Astrocyte (in vitro differentiated cells and primary cell): ENCODE results near the gene PTPRQ. TPM values are rescaled to one million over a fixed set of nuclear protein-coding genes. Genes with fewer than 3 reads are reported as not detected.

ENCODE experiments used
- DNase-seq: peaks from one replicate; pipeline ENCODE4 v3.0.0-alpha.2; 2010; ENCODE audit warnings: low read depth
- FAIRE-seq: peaks from 2 replicates; lab custom pipeline; 2011; peaks lifted over from hg19 to GRCh38; lab: Jason Lieb, UNC
- H2AFZ ChIP-seq: 2 replicates; pipeline ENCODE4 v1.6.0; 2012; ENCODE audit warnings: low read depth, low read length, inconsistent platforms
- H3K27ac ChIP-seq: 2 replicates; pipeline ENCODE4 v1.5.1; 2011; ENCODE audit warnings: low read depth, low read length, inconsistent platforms
- H3K27me3 ChIP-seq: 2 replicates; pipeline ENCODE4 v1.6.0; 2011; ENCODE audit warnings: low read length, inconsistent platforms; ENCODE audit not compliant: insufficient read depth
- H3K36me3 ChIP-seq: 2 replicates; pipeline ENCODE4 v1.5.1; 2011; ENCODE audit warnings: low read length, inconsistent platforms; ENCODE audit not compliant: insufficient read depth
- H3K4me1 ChIP-seq: 2 replicates; pipeline ENCODE4 v1.5.1; 2011; ENCODE audit warnings: low read length, inconsistent platforms; ENCODE audit not compliant: insufficient read depth
- H3K4me2 ChIP-seq: 2 replicates; pipeline ENCODE4 v1.6.0; 2012; ENCODE audit warnings: low read length, inconsistent platforms
- H3K4me3 ChIP-seq: 2 replicates; pipeline ENCODE4 v1.5.1; 2011; ENCODE audit warnings: low read depth, mild to moderate bottlenecking, low read length, inconsistent platforms; ENCODE audit not compliant: insufficient read depth
- H3K79me2 ChIP-seq: 2 replicates; pipeline ENCODE4 v1.6.0; 2012; ENCODE audit warnings: mild to moderate bottlenecking, low read length, inconsistent platforms; ENCODE audit not compliant: insufficient read depth
- H3K9ac ChIP-seq: 2 replicates; pipeline ENCODE4 v1.6.0; 2012; ENCODE audit warnings: mild to moderate bottlenecking, low read length, inconsistent platforms
- H3K9me3 ChIP-seq: 2 replicates; pipeline ENCODE4 v1.5.1; 2012; ENCODE audit warnings: low read depth, mild to moderate bottlenecking, low read length, inconsistent platforms; ENCODE audit not compliant: insufficient read depth
- H4K20me1 ChIP-seq: 2 replicates; pipeline ENCODE4 v1.6.0; 2012; ENCODE audit warnings: low read length, inconsistent platforms; ENCODE audit not compliant: insufficient read depth
- H3K27ac Mint-ChIP-seq: one replicate; pipeline ENCODE4 v1.8.0; 2021; ENCODE audit warnings: mild to moderate bottlenecking, mixed read lengths; ENCODE audit not compliant: unreplicated experiment
- H3K27me3 Mint-ChIP-seq: one replicate; pipeline ENCODE4 v1.8.0; 2021; ENCODE audit warnings: low read depth, mixed read lengths; ENCODE audit not compliant: unreplicated experiment
- H3K36me3 Mint-ChIP-seq: one replicate; pipeline ENCODE4 v1.8.0; 2021; ENCODE audit warnings: low read depth, mixed read lengths; ENCODE audit not compliant: unreplicated experiment
- H3K4me1 Mint-ChIP-seq: one replicate; pipeline ENCODE4 v1.8.0; 2021; ENCODE audit warnings: low read depth, mixed read lengths; ENCODE audit not compliant: unreplicated experiment
- H3K4me3 Mint-ChIP-seq: one replicate; pipeline ENCODE4 v1.8.0; 2021; ENCODE audit warnings: mild to moderate bottlenecking, moderate library complexity, mixed read lengths; ENCODE audit not compliant: unreplicated experiment
- H3K9me3 Mint-ChIP-seq: one replicate; pipeline ENCODE4 v1.8.0; 2021; ENCODE audit warnings: mild to moderate bottlenecking, mixed read lengths; ENCODE audit not compliant: unreplicated experiment
- EZH2 ChIP-seq: IDR thresholded peaks from 2 replicates; pipeline ENCODE4 v1.6.1; 2012; ENCODE audit warnings: mild to moderate bottlenecking, low read length, inconsistent platforms; ENCODE audit not compliant: insufficient read depth
- total RNA-seq: library from RNA; stranded (reverse); gene quantifications from 2 replicates; pipeline ENCODE4 v1.2.1, GENCODE V29; 2021
- TF ChIP-seq, protein P1 (sequence below): IDR thresholded peaks from 2 replicates; pipeline ENCODE4 v1.5.1; 2011; ENCODE audit warnings: low read depth, mild to moderate bottlenecking, inconsistent platforms, low read length, moderate library complexity; ENCODE audit not compliant: insufficient read depth

The PTPRQ gene
- total RNA-seq, 1 donor from 2014 or later: 0.18 TPM

DNA sequence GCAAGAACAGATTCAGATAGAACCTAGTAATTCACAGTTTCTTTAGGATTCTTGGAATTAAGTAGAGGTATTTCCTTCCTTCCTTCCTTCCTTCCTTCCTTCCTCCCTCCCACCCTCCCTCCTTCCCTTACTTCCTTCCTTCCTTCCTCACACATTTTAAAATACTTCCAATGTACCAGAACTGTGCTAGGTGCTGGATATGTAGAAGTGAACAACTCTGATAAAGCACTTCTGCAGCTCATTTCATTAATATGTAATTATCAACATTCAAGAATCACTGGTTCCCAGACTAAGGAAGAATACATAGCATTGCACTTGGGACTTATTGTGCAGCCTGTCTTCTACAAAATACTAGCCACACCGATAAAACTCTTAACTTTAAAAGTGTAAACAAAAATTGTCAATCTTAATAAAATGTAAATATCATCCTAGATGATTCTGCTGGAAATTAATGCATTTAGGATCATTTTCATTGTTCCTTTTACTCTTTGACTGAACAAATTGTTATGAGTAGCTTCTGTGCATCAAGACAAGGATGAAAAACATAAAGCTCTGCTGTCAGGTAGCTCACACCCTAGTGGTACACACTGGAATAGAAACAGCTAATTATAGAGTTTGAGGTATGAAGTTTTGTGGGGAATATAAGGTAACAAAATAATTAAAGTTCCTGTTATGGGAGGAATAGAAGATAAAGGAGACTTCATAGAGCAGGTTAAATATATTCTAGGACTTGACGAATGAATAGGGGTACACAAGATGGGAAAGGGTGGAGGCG lies 163.5 kb downstream of the PTPRQ start:
- H3K9me3 ChIP-seq: no peaks in the 10 kb centered on the region
- no peak for FAIRE-seq
- H3K79me2 ChIP-seq: no peaks in the 10 kb centered on the region
- H4K20me1 ChIP-seq: no peaks in the 10 kb centered on the region
- Mint-ChIP-seq H3K36me3 (no peaks in the 10 kb centered on the region), H3K4me1 (no peaks in the 10 kb centered on the region), H3K9me3 (no peaks in the 10 kb centered on the region), H3K27ac (no peak overlapping the region), H3K4me3 (no peak overlapping the region), H3K27me3 (no peaks in the 10 kb centered on the region)
- H3K9ac ChIP-seq: no peak overlapping the region
- H2AFZ ChIP-seq: no peak overlapping the region
- H3K27ac ChIP-seq: no peak overlapping the region
- H3K4me3 ChIP-seq: no peak overlapping the region
- no peaks in the 10 kb centered on the region for H3K4me1 ChIP-seq
- TF ChIP-seq, protein P1, sequence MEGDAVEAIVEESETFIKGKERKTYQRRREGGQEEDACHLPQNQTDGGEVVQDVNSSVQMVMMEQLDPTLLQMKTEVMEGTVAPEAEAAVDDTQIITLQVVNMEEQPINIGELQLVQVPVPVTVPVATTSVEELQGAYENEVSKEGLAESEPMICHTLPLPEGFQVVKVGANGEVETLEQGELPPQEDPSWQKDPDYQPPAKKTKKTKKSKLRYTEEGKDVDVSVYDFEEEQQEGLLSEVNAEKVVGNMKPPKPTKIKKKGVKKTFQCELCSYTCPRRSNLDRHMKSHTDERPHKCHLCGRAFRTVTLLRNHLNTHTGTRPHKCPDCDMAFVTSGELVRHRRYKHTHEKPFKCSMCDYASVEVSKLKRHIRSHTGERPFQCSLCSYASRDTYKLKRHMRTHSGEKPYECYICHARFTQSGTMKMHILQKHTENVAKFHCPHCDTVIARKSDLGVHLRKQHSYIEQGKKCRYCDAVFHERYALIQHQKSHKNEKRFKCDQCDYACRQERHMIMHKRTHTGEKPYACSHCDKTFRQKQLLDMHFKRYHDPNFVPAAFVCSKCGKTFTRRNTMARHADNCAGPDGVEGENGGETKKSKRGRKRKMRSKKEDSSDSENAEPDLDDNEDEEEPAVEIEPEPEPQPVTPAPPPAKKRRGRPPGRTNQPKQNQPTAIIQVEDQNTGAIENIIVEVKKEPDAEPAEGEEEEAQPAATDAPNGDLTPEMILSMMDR: no peak
- no peak for TF ChIP-seq EZH2
- no peaks in the 10 kb centered on the region for H3K27me3 ChIP-seq
- no peak for DNase-seq
- H3K36me3 ChIP-seq: no peaks in the 10 kb centered on the region
- no peak overlapping the region for H3K4me2 ChIP-seq

DNA sequence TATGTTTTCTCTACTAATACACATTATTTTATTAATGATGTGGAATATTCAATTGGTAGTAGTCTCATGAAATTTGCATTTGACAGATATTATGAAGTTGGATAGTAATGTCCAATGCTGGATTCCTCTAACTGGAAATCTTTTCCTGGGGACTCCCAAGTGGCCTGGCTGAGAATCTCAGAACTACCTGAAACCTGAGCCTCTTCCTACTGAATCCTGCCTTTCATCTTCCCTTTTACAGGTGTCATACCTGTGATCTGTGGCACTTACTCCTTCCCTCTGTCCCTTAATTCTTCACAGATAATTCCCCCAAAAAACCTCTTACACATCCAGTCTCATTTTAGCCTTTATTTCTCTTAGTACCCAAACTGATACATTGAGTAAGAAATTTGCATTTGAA lies 173.7 kb downstream of the PTPRQ start:
- H3K4me3 ChIP-seq: no peak overlapping the region
- no peaks in the 10 kb centered on the region for H3K4me1 ChIP-seq
- H3K36me3 ChIP-seq: no peaks in the 10 kb centered on the region
- no peaks in the 10 kb centered on the region for H3K27me3 Mint-ChIP-seq
- no peak overlapping the region for H3K9ac ChIP-seq
- TF ChIP-seq, protein P1: no peak
- TF ChIP-seq EZH2: no peak
- no peaks in the 10 kb centered on the region for H3K9me3 Mint-ChIP-seq
- no peaks in the 10 kb centered on the region for H3K36me3 Mint-ChIP-seq
- no peaks in the 10 kb centered on the region for H3K79me2 ChIP-seq
- no peak overlapping the region for H2AFZ ChIP-seq
- no peak overlapping the region for H3K27ac Mint-ChIP-seq
- FAIRE-seq (no peak), DNase-seq (no peak)
- H3K4me3 Mint-ChIP-seq: no peak overlapping the region
- H3K9me3 ChIP-seq: no peaks in the 10 kb centered on the region
- H3K4me2 ChIP-seq: no peak overlapping the region
- H3K4me1 Mint-ChIP-seq: peaks cover 4% of the 10 kb centered on the region
- H3K27me3 ChIP-seq: no peaks in the 10 kb centered on the region
- H3K27ac ChIP-seq: no peak overlapping the region
- H4K20me1 ChIP-seq: no peaks in the 10 kb centered on the region

GRCh38 chr12:80620281-80620680 lies 176.2 kb downstream of the PTPRQ start:
- Histone ChIP-seq H3K4me1 (no peaks in the 10 kb centered on the region), H3K4me3 (no peak overlapping the region), H3K9me3 (no peaks in the 10 kb centered on the region), H3K36me3 (no peaks in the 10 kb centered on the region), H2AFZ (no peak overlapping the region), H3K9ac (no peak overlapping the region), H3K27me3 (no peaks in the 10 kb centered on the region), H3K79me2 (no peaks in the 10 kb centered on the region), H3K4me2 (no peak overlapping the region), H3K27ac (no peak overlapping the region), H4K20me1 (no peaks in the 10 kb centered on the region)
- no peaks in the 10 kb centered on the region for H3K36me3 Mint-ChIP-seq
- no peak overlapping the region for H3K27ac Mint-ChIP-seq
- TF ChIP-seq EZH2: no peak
- TF ChIP-seq, protein P1: no peak
- DNase-seq (no peak), FAIRE-seq (no peak)
- peaks cover 4% of the 10 kb centered on the region for H3K4me1 Mint-ChIP-seq
- H3K9me3 Mint-ChIP-seq: no peaks in the 10 kb centered on the region
- no peaks in the 10 kb centered on the region for H3K27me3 Mint-ChIP-seq
- no peak overlapping the region for H3K4me3 Mint-ChIP-seq
